Forelimb muscle (tissue), 1 donor: ENCODE measurements around the gene RXFP4. TPM values are rescaled to one million over a fixed set of nuclear protein-coding genes. Genes with fewer than 3 reads are reported as not detected.
"Not testable (repeated sequence)": the region's sequence is repeated elsewhere in the genome, so short reads cannot be mapped to it uniquely, and the experiment has no call there.

Source experiments
- DNase-seq: peaks from one replicate; pipeline ENCODE4 v3.0.0-alpha.2; 2013; ENCODE audit warnings: low read depth
- polyA plus RNA-seq: library from polyadenylated mRNA; unstranded; fragments of 120-200 nt; gene quantifications from one replicate; pipeline ENCODE4 v1.2.1, GENCODE V29; 2013; ENCODE audit not compliant: insufficient read length

Gene RXFP4
- polyA plus RNA-seq = not detected

GRCh38 chr1:155940993-155941844, at the start of gene RXFP4:
RXFP4 (plus strand) TSS chr1:155941638; CDS start chr1:155941710, 72 bp downstream.
- no peak for DNase-seq

- no peak for DNase-seq
Observed at GRCh38 chr1:155892796-155893195, 48.6 kb upstream of the RXFP4 start.

- peak; percentile 56 for DNase-seq
Observed at GRCh38 chr1:155893389-155894142, 47.9 kb upstream of the RXFP4 start.

GRCh38 chr1:155895617-155896016, 45.8 kb upstream of the RXFP4 start:
- DNase-seq = not testable (repeated sequence)

GRCh38 chr1:155896476-155896875, 45.0 kb upstream of the RXFP4 start:
- DNase-seq = not testable (repeated sequence)

GRCh38 chr1:155897746-155898145, 43.7 kb upstream of the RXFP4 start:
- DNase-seq = no peak

- no peak for DNase-seq
Observed at GRCh38 chr1:155898888-155899287, 42.5 kb upstream of the RXFP4 start.

GRCh38 chr1:155899683-155900082, 41.8 kb upstream of the RXFP4 start:
- no peak for DNase-seq

GRCh38 chr1:155900161-155900560, 41.3 kb upstream of the RXFP4 start:
- DNase-seq = no peak

- no peak for DNase-seq
Observed at GRCh38 chr1:155904261-155904660, 37.2 kb upstream of the RXFP4 start.

- no peak for DNase-seq
Observed at GRCh38 chr1:155909894-155910293, 31.5 kb upstream of the RXFP4 start.

GRCh38 chr1:155910621-155911121, 30.8 kb upstream of the RXFP4 start:
- no peak for DNase-seq

GRCh38 chr1:155911156-155912055, 30.0 kb upstream of the RXFP4 start, which contains the start of gene RIT1:
RIT1 (minus strand) TSS chr1:155911349; CDS start chr1:155910761, 588 bp downstream.
- DNase-seq = peak; percentile 43

- DNase-seq = no peak
Observed at GRCh38 chr1:155912056-155912536, 29.3 kb upstream of the RXFP4 start.

- no peak for DNase-seq
Observed at GRCh38 chr1:155913969-155914757, 27.3 kb upstream of the RXFP4 start.

GRCh38 chr1:155918660-155919059, 22.8 kb upstream of the RXFP4 start:
- no peak for DNase-seq

- no peak for DNase-seq
Observed at GRCh38 chr1:155919801-155920200, 21.6 kb upstream of the RXFP4 start.

- DNase-seq = no peak
Observed at GRCh38 chr1:155920717-155921116, 20.7 kb upstream of the RXFP4 start.

- no peak for DNase-seq
Observed at GRCh38 chr1:155925506-155925905, 15.9 kb upstream of the RXFP4 start.

GRCh38 chr1:155929057-155929456, 12.4 kb upstream of the RXFP4 start:
- no peak for DNase-seq
